ENCODE results near the gene MYRFL.
A peak's percentile ranks its signal among the peaks of the same experiment; 100 is the strongest.

Gene MYRFL

DNA sequence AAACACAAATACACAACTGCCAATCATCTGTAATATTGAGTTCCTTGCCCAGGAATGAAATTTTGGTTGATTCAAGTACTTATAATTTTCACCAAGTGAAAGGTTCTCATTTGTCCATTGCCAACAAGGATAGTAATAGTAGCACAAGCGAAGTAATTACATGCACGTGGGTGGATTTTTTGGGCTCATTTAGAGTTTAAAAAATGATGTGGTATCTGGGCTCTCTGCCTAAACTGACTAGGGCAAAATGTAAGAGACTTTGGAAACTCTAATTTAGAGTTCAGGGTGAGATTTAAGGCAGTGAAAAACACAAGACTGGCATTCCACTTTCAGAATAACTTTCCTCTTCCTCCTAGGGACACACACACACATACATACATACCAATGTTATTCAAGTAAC is 111.7 kb downstream of the MYRFL start:
- TF ChIP-seq, protein P1, sequence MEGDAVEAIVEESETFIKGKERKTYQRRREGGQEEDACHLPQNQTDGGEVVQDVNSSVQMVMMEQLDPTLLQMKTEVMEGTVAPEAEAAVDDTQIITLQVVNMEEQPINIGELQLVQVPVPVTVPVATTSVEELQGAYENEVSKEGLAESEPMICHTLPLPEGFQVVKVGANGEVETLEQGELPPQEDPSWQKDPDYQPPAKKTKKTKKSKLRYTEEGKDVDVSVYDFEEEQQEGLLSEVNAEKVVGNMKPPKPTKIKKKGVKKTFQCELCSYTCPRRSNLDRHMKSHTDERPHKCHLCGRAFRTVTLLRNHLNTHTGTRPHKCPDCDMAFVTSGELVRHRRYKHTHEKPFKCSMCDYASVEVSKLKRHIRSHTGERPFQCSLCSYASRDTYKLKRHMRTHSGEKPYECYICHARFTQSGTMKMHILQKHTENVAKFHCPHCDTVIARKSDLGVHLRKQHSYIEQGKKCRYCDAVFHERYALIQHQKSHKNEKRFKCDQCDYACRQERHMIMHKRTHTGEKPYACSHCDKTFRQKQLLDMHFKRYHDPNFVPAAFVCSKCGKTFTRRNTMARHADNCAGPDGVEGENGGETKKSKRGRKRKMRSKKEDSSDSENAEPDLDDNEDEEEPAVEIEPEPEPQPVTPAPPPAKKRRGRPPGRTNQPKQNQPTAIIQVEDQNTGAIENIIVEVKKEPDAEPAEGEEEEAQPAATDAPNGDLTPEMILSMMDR (IDR thresholded peaks at IDR 0.05; ENCODE audit: low read depth, low read length) = no peak
- DNase-seq (ENCODE audit: low read depth in 2 of 2) = peak in 1 of 2 donors; percentile 6
- no peak overlapping the region for H3K4me3 ChIP-seq (replicated peaks in 1 of 2; ENCODE audit: low read depth in 2 of 2, low read length in 2 of 2)

DNA sequence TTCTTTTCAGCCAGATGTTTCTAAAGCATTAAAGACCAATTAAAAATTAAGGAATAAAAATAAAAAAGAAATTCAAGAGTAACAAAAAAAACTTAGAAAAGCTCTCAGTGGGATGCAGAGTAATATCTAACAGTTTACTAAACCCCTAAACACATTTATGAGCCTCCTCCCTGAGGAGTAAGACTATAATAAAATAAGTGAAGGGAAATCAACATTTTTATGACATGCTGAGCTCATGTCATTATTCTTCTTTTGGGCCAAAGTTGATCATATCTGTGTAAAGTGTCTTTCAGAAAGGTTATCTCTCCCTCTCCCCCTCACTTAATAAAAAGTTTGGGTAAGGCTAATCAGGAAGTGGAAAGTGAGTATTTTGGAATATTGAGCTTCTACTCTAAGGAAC is 122.1 kb downstream of the MYRFL start:
- TF ChIP-seq, protein P1 (IDR thresholded peaks at IDR 0.05; ENCODE audit: low read depth, low read length) = no peak
- DNase-seq (ENCODE audit: low read depth in 2 of 2) = no peak
- no peak overlapping the region for H3K4me3 ChIP-seq (replicated peaks in 1 of 2; ENCODE audit: low read depth in 2 of 2, low read length in 2 of 2)

DNA sequence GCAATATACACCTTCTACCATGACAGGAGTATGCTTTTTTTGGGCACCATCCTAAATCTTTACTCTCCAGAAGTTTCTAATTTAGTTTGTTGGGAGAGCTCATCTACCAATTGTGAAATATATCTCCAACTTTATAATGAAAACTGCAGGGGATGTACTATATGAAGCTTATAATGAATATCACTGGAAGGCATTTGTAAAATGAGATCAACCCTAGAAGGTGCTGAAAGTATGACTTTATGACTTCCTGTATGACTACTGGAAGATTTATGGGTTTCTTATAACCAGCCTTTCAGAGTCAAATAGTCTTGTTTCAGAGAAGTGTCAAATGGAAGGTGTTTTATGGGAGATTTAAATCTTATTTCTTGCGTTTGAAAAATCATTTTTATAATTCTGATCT is 122.9 kb downstream of the MYRFL start:
- TF ChIP-seq, protein P1 (IDR thresholded peaks at IDR 0.05; ENCODE audit: low read depth, low read length) = no peak
- DNase-seq (ENCODE audit: low read depth in 2 of 2) = no peak
- no peak overlapping the region for H3K4me3 ChIP-seq (replicated peaks in 1 of 2; ENCODE audit: low read depth in 2 of 2, low read length in 2 of 2)

DNA sequence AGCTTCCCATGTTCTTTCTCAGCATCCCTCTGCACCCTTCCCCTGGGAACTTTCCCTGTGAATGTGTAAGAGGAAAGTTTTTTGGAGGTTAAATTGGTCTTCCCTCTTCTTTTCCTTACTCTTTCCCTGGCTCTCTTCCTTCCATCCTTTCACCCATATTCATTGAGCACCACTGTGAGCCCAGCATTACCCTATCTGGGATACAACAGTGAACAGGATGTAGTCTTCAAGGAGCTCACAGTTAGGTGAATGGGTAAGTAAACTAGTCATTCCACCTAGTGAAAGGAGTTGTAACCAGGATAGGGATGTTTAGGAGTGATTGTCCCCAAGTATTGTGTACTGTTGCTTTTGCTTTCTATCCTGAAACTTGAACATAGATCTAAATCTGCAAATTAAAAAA is 123.8 kb downstream of the MYRFL start:
- TF ChIP-seq, protein P1 (IDR thresholded peaks at IDR 0.05; ENCODE audit: low read depth, low read length) = no peak
- no peak for DNase-seq (ENCODE audit: low read depth in 2 of 2)
- no peak overlapping the region for H3K4me3 ChIP-seq (replicated peaks in 1 of 2; ENCODE audit: low read depth in 2 of 2, low read length in 2 of 2)

DNA sequence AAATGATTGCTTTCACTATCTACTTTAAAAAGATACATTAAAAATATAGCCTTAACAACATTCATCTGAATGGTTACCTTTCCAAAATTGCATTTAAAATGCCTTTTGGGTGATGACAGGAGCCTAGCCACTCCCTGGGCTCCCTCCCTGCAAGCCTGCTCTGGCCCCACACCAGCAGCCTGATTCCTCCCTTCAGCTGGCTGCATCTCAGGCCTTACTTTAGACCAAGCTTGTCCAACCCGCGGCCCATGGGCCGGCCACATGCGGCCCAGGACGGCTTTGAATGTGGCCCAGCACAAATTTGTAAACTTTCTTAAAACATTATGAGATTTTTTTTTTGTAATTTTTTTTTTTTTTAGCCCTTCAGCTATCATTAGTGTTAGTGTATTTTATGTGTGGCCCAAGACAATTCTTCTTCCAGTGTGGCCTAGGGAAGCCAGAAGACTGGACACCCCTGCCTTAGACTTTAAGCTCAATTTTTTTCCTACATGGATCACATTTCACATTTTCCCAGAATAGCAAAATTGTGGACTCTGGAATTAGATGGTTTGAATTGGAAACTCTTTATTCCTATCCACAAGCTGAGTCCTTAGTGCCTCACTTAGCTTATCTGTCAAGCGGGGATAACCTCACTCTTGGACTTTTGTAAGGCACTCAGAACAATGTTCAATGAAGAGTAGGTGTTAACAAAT is 124.4 kb downstream of the MYRFL start:
- TF ChIP-seq, protein P1 (IDR thresholded peaks at IDR 0.05; ENCODE audit: low read depth, low read length) = no peak
- no peak for DNase-seq (ENCODE audit: low read depth in 2 of 2)

DNA sequence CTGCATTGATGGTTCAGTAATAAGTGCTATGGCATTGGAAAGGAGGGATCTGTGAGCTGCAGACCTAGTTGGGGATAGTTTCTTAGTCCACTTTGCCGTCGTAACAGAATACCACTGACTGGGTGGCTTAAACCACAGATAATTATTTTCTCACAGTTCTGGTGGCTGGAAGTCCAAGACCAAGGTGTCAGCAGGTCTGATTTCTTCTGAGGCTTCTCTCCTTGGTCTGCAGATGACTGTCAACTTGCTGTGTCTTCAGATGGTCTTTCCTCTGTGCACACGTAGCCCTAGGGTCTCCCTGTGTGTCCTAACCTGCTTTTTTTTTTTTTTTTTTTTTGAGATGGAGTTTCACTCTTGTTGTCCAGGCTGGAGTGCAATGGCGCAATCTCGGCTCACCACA is 126.1 kb downstream of the MYRFL start:
- TF ChIP-seq, protein P1 (IDR thresholded peaks at IDR 0.05; ENCODE audit: low read depth, low read length) = no peak
- H3K4me3 ChIP-seq (replicated peaks in 1 of 2; ENCODE audit: low read depth in 2 of 2, low read length in 2 of 2) = no peak overlapping the region
- no peak for DNase-seq (ENCODE audit: low read depth in 2 of 2)

More for the DNA sequence above, 124.4 kb downstream of the MYRFL start:
- no peak overlapping the region for H3K4me3 ChIP-seq (replicated peaks in 1 of 2; ENCODE audit: low read depth in 2 of 2, low read length in 2 of 2)

DNA sequence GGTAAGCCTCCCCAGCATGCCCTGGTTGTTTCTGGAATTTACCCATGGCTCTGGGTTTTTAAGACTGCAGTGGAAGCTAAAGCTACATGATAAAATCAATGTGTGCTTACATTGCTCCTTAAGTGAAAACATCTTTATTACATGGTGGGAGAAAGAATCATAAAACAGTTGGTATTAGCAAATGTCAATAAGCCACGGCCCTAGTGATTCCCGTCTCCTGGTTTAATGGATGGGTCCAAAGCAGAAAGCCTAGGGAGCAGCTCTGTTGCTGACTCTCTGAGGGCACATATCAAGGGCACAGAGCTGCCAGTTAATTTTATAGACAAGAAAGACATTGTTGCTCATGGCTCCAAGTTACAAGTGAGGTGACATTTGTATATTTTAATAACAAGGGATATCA is 127.9 kb downstream of the MYRFL start:
- TF ChIP-seq, protein P1 (IDR thresholded peaks at IDR 0.05; ENCODE audit: low read depth, low read length) = no peak
- DNase-seq (ENCODE audit: low read depth in 2 of 2) = no peak
- no peak overlapping the region for H3K4me3 ChIP-seq (replicated peaks in 1 of 2; ENCODE audit: low read depth in 2 of 2, low read length in 2 of 2)
